Transverse colon (tissue), 4 donors: ENCODE data around the gene GRB14. TPM values are rescaled to one million over a fixed set of nuclear protein-coding genes. Genes with fewer than 3 reads are reported as not detected.

Source experiments
- DNase-seq: peaks from one replicate; pipeline ENCODE4 v3.0.0-alpha.2; 2019
- H3K27ac ChIP-seq, 4 donors: fragments of 200-600 bp; sonication (generic); 2 replicates each; pipeline ENCODE4 v1.5.1; 2016 to 2018; ENCODE audit warnings: inconsistent platforms in 4 of 4
- H3K27me3 ChIP-seq: fragments of 200-600 bp; sonication (generic); 2 replicates; pipeline ENCODE4 v1.5.1; 2017; ENCODE audit warnings: inconsistent platforms
- H3K36me3 ChIP-seq, 4 donors: fragments of 200-600 bp; sonication (generic); 2 replicates each; pipeline ENCODE4 v1.5.1; 2017 to 2019; ENCODE audit warnings: inconsistent platforms in 4 of 4
- H3K4me1 ChIP-seq, 4 donors: fragments of 200-600 bp; sonication (generic); 2 replicates each; pipeline ENCODE4 v1.5.1; 2017 to 2020; ENCODE audit warnings: inconsistent platforms in 4 of 4
- H3K4me3 ChIP-seq, 4 donors: fragments of 200-600 bp; sonication (generic); 1 replicate in 1 of 4; 2 replicates in 3 of 4; pipeline versions ENCODE4 v1.5.1 to v1.6.1; 2017 to 2019; ENCODE audit warnings: inconsistent platforms in 4 of 4
- H3K9me3 ChIP-seq, 2 donors: fragments of 200-600 bp; sonication (generic); 2 replicates each; pipeline ENCODE4 v1.5.1; 2017 to 2019; ENCODE audit warnings: inconsistent platforms in 2 of 2
- EP300 ChIP-seq: sonication (generic); formaldehyde crosslinking; IDR thresholded peaks from one replicate; pipeline ENCODE4 v1.6.1; 2017; ENCODE audit warnings: antibody characterized with exemption, low read depth
- POLR2A ChIP-seq: fragments of 450-650 bp; IDR thresholded peaks from one replicate; pipeline ENCODE4 v1.6.1; 2016; ENCODE audit warnings: antibody characterized with exemption, mild to moderate bottlenecking, moderate library complexity
- POLR2AphosphoS5 ChIP-seq, 3 donors: sonication (generic); formaldehyde crosslinking; IDR thresholded peaks; one replicate each; pipeline ENCODE4 v1.6.1; 2016; ENCODE audit warnings: antibody characterized with exemption in 3 of 3
- WGBS, 2 donors: methylation state at CpG; one replicate each; pipeline ENCODE4 v1.1.5; 2018; ENCODE audit warnings: low coverage in 1 of 2; 5-methylcytosine and 5-hydroxymethylcytosine counted together
- in situ Hi-C, 4 donors: fragments of 200-750 bp; cut with MboI; loops; one replicate each; pipeline versions ENCODE4 v1.15.0 to v1.15.1; 2017; ENCODE audit warnings: low sequenced_read_pairs in 3 of 4, low pct_ligation_motif_present in 1 of 4, low pct_unique_long_range_greater_than_20kb in 1 of 4
- intact Hi-C: fragments of 100-400 bp; cut with DNase I; formaldehyde crosslinking; loops from one replicate; pipeline ENCODE4 v1.15.1; 2023; ENCODE audit warnings: low total_unique reads
- total RNA-seq, 4 donors: library from RNA; depleted of rRNA; stranded (reverse); fragments of >200 nt; gene quantifications; one replicate each; pipeline ENCODE4 v1.1.0, GENCODE V29; 2016
- TF ChIP-seq, protein P1 (sequence below), 5 experiments: fragments of 200-600 bp in 3 of 5; fragments of 450-650 bp in 2 of 5; sonication (generic) in 3 of 5; IDR thresholded peaks; 1 replicate in 2 of 5; 2 replicates in 3 of 5; pipeline ENCODE4 v1.5.1; 2016 to 2017; ENCODE audit warnings: antibody characterized with exemption in 5 of 5, inconsistent platforms in 3 of 5, mild to moderate bottlenecking in 2 of 5, moderate library complexity in 1 of 5

GRB14 gene
- total RNA-seq, 4 donors from 2014 or later = 2.5 to 3.4 TPM; not detected in 2

DNA sequence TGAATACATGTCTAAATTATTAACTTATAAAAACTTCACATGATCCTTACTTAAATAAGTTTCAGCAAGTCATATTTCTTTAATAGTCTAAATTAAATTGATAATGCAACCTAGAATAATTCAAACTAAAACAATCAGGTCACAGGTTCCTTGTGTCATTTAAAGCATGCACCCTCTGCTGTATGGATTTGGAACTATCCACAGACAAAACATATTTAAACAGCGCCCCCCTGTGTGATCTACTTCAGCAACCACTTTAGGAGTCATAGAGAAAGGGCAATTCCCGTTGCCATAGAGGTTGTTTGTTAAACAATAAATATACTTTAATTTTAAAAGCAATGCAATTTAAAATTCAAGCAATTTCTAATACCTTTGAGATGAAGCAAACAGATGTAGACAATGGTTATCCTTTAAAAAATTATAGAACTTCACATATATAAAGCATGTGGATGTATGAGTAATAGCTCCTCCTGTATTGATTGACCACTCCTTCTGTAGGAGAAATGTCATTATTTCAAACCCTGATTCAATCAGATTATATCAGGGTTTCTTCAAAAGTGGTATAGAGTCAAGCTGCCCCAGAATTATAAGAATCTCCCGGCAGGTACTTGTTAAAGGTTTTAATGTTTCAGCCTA is 21.2 kb downstream of the GRB14 start:
- H3K4me1 ChIP-seq = no peaks in the 10 kb centered on the region
- no peak for TF ChIP-seq POLR2A
- TF ChIP-seq, protein P1, sequence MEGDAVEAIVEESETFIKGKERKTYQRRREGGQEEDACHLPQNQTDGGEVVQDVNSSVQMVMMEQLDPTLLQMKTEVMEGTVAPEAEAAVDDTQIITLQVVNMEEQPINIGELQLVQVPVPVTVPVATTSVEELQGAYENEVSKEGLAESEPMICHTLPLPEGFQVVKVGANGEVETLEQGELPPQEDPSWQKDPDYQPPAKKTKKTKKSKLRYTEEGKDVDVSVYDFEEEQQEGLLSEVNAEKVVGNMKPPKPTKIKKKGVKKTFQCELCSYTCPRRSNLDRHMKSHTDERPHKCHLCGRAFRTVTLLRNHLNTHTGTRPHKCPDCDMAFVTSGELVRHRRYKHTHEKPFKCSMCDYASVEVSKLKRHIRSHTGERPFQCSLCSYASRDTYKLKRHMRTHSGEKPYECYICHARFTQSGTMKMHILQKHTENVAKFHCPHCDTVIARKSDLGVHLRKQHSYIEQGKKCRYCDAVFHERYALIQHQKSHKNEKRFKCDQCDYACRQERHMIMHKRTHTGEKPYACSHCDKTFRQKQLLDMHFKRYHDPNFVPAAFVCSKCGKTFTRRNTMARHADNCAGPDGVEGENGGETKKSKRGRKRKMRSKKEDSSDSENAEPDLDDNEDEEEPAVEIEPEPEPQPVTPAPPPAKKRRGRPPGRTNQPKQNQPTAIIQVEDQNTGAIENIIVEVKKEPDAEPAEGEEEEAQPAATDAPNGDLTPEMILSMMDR (IDR thresholded peaks at IDR 0.05) = peak; percentile 46 to 65 (median 60)

GRCh38 chr2:164597983-164598382 is 23.3 kb downstream of the GRB14 start:
- in situ Hi-C loops = no loop called here
- no peak for DNase-seq
- Histone ChIP-seq H3K4me1 (no peaks in the 10 kb centered on the region), H3K27me3 (no peaks in the 10 kb centered on the region), H3K4me3 (no peak overlapping the region), H3K36me3 (no peaks in the 10 kb centered on the region), H3K27ac (no peak overlapping the region), H3K9me3 (no peaks in the 10 kb centered on the region)
- no peak for TF ChIP-seq POLR2AphosphoS5 (IDR thresholded peaks at IDR 0.05)
- no peak for TF ChIP-seq EP300
- TF ChIP-seq POLR2A = no peak
- TF ChIP-seq, protein P1 (IDR thresholded peaks at IDR 0.05) = no peak
- intact Hi-C loops = no loop called here
- WGBS, 2 donors = 31 to 42% methylated on average over 2 of the region's 2 CpGs

More for the DNA sequence above, 21.2 kb downstream of the GRB14 start:
- WGBS, 2 donors = 8 to 40% methylated on average over 2 to 3 of the region's 3 CpGs
- Histone ChIP-seq H3K9me3 (no peaks in the 10 kb centered on the region), H3K36me3 (no peaks in the 10 kb centered on the region), H3K4me3 (no peak overlapping the region), H3K27ac (no peak overlapping the region), H3K27me3 (no peaks in the 10 kb centered on the region)
- DNase-seq = peak; percentile 20
- intact Hi-C loops (no loop called here), in situ Hi-C loops (no loop called here)

DNA sequence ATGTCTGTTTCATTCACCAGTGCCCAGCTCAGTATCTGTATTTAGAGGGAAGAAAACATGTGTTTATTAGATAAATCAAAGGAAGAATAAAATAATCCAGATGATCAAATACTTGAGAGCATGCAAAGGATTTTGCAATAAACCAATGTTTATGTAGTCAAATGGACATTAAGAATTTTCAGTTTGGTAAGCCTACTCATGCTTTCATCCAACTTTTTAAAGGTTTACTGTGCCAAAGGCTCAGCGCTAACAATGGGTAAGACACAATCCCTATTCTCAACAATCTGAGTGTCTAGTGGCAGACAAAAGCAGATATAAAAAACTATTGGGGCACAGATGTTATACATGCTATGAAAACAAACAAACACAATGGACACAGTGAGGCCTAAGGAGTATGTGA is 26.3 kb downstream of the GRB14 start:
- Histone ChIP-seq H3K4me1 (no peaks in the 10 kb centered on the region), H3K36me3 (no peaks in the 10 kb centered on the region), H3K27ac (no peak overlapping the region), H3K27me3 (no peaks in the 10 kb centered on the region), H3K9me3 (no peaks in the 10 kb centered on the region), H3K4me3 (no peak overlapping the region)
- no peak for DNase-seq
- 82 to 100% methylated on average over 1 of the region's 1 CpG for WGBS, 2 donors
- TF ChIP-seq EP300 = no peak
- TF ChIP-seq, protein P1 (IDR thresholded peaks at IDR 0.05) = no peak
- intact Hi-C loops (no loop called here), in situ Hi-C loops (no loop called here)

DNA sequence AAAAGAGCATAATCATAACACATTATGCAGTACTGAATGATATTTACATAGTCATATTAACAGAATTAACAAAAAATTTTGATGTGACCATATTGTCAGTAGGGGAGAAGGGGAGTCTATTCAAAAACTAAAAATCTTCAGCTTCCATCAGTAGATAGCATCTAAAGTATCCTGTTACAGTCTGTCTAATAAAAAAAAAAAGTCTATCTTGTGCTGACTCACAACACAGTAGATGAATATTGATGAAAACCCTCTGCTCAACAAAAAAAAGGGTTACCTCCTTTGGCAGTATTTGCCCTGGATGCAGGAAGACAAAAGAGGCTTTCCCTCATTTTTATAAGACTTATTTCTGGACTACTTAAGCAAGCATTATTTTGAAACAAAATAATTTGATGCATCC is 27.3 kb downstream of the GRB14 start:
- intact Hi-C loops = no loop called here
- TF ChIP-seq, protein P1 (IDR thresholded peaks at IDR 0.05) = no peak
- TF ChIP-seq POLR2A (no peak), POLR2AphosphoS5 (IDR thresholded peaks at IDR 0.05) (no peak), EP300 (no peak)
- DNase-seq = no peak
- Histone ChIP-seq H3K27ac (no peak overlapping the region), H3K4me3 (no peak overlapping the region), H3K9me3 (no peaks in the 10 kb centered on the region), H3K27me3 (no peaks in the 10 kb centered on the region), H3K4me1 (no peaks in the 10 kb centered on the region), H3K36me3 (no peaks in the 10 kb centered on the region)
- in situ Hi-C loops = no loop called here
